ENCODE results near the gene CBFB. TPM values are rescaled to one million over a fixed set of nuclear protein-coding genes. Genes with fewer than 3 reads are reported as not detected.
A peak's percentile ranks its signal among the peaks of the same experiment; 100 is the strongest.

Gene CBFB
- total and polyA plus RNA-seq, 2 of the 13 experiments (the other 11 are each of a cell fraction or from before 2014, with no cell fraction given) = 22.1 to 70.8 TPM

- no TSS peak for BruUV-seq (replicated peaks)
- ATAC-seq (peak; percentile 83), FAIRE-seq (peak; percentile 89), DNase-seq (ENCODE audit: low spot score) (peak; percentile 92)
- no peaks in the 10 kb centered on the region for H3K9me3 ChIP-seq (ENCODE audit: low read length)
- H3K27me3 ChIP-seq (ENCODE audit: control insufficient read depth in 1 of 2, insufficient read depth in 2 of 2, low read length in 2 of 2) = peaks cover 0 to 3% of the 10 kb centered on the region in 2 experiments; a peak in 1 of 5 replicates
- peak overlapping the region; percentile 60 for H3K4me2 ChIP-seq (ENCODE audit: low read depth, low read length)
- H3K36me3 ChIP-seq (replicated peaks in 1 of 2; ENCODE audit: control insufficient read depth in 1 of 2, insufficient read depth in 2 of 2, low read length in 2 of 2) = no peaks in the 10 kb centered on the region
- H3K4me1 ChIP-seq (ENCODE audit: insufficient read depth, low read length) = peaks cover 52% of the 10 kb centered on the region
- WGBS (ENCODE audit: low lambda C conversion rate) = 6% methylated on average over 6 of the region's 6 CpGs
- intact Hi-C loops (cut with micrococcal nuclease; ENCODE audit: unreplicated experiment) = no loop called here
- H3K9ac ChIP-seq (ENCODE audit: insufficient read depth, low read depth, low read length) = no peak overlapping the region
- peak overlapping the region in 1 of 3 experiments; percentile 11; a peak in 1 of 6 replicates for H3K4me3 ChIP-seq (replicated peaks in 1 of 3; ENCODE audit: insufficient read depth in 1 of 3, low read depth in 2 of 3, low read length in 3 of 3)
- no peaks in the 10 kb centered on the region for H4K20me1 ChIP-seq (ENCODE audit: insufficient read depth, low read length)
- in situ Hi-C loops (cut with HindIII; ENCODE audit: extremely low pct_ligation_motif_present, low pct_unique_long_range_greater_than_20kb) = no loop called here
- no peak overlapping the region for H2AFZ ChIP-seq (ENCODE audit: low read length)
- POLR2A ChIA-PET = interaction anchor here (1.1 to 1.2 kb wide), 3 partner anchors 16 to 230 kb away, joined by 3 to 6 read pairs (median 3); partner anchors contain the start of gene TMEM208
- CTCF ChIA-PET (ENCODE audit: low intra/inter-chr PET ratio, low total read pairs) = no interaction called here
- no peaks in the 10 kb centered on the region for H3K79me2 ChIP-seq (ENCODE audit: insufficient read depth, low read length)
- H3K27ac ChIP-seq (ENCODE audit: extremely low read length, insufficient read depth, low read length) = no peak overlapping the region
- TF ChIP-seq TBX2 (CRISPR knock-in tag; IDR thresholded peaks at IDR 0.05; ENCODE audit: borderline replicate concordance) = 0 out of 2 replicates have a peak, but pooled peaks have one; percentile 49
- 0 out of 2 replicates have a peak, but pooled peaks have one; percentile 22 for TF ChIP-seq TFDP1 (CRISPR knock-in tag; IDR thresholded peaks at IDR 0.05; ENCODE audit: borderline replicate concordance)
- no peak for TF ChIP-seq SMC3 (IDR thresholded peaks at IDR 0.05; ENCODE audit: low read length)
- no peak for TF ChIP-seq NFE2 (CRISPR knock-in tag; IDR thresholded peaks at IDR 0.05)
- TF ChIP-seq, protein P1, sequence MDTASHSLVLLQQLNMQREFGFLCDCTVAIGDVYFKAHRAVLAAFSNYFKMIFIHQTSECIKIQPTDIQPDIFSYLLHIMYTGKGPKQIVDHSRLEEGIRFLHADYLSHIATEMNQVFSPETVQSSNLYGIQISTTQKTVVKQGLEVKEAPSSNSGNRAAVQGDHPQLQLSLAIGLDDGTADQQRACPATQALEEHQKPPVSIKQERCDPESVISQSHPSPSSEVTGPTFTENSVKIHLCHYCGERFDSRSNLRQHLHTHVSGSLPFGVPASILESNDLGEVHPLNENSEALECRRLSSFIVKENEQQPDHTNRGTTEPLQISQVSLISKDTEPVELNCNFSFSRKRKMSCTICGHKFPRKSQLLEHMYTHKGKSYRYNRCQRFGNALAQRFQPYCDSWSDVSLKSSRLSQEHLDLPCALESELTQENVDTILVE (CRISPR knock-in tag; IDR thresholded peaks at IDR 0.05) = peak; percentile 80
- no peak for TF ChIP-seq REST (IDR thresholded peaks at IDR 0.05; ENCODE audit: borderline replicate concordance in 1 of 2, low read depth in 1 of 2, low read length in 2 of 2)
- 0 out of 2 replicates have a peak, but pooled peaks have one; percentile 33 for TF ChIP-seq ATF2 (CRISPR knock-in tag; IDR thresholded peaks at IDR 0.05)
- peak; percentile 91 for TF ChIP-seq GATAD2A (CRISPR knock-in tag; IDR thresholded peaks at IDR 0.05)
- no peak for TF ChIP-seq ZNF720 (CRISPR knock-in tag; IDR thresholded peaks at IDR 0.05)
- TF ChIP-seq WIZ (CRISPR knock-in tag; IDR thresholded peaks at IDR 0.05) = no peak
- no peak for TF ChIP-seq ZNF343 (CRISPR knock-in tag; IDR thresholded peaks at IDR 0.05)
- TF ChIP-seq SRF (IDR thresholded peaks at IDR 0.05; ENCODE audit: low read depth, low read length) = no peak
- no peak for TF ChIP-seq CHD4 (IDR thresholded peaks at IDR 0.05; ENCODE audit: borderline replicate concordance, low read length)
- TF ChIP-seq MED1 (CRISPR knock-in tag; IDR thresholded peaks at IDR 0.05) = peak; percentile 76
- no peak for TF ChIP-seq ZBTB21 (CRISPR knock-in tag; IDR thresholded peaks at IDR 0.05)
- no peak for TF ChIP-seq HNF4G (IDR thresholded peaks at IDR 0.05; ENCODE audit: borderline replicate concordance, low read depth, low read length)
- no peak for TF ChIP-seq HNF4G (CRISPR knock-in tag; IDR thresholded peaks at IDR 0.05; ENCODE audit: borderline replicate concordance, low read depth)
Measured at GRCh38 chr16:66996324-66996982, 32.5 kb upstream of the CBFB start.
